ENCODE data around the gene LTC4S.

Gene LTC4S

DNA sequence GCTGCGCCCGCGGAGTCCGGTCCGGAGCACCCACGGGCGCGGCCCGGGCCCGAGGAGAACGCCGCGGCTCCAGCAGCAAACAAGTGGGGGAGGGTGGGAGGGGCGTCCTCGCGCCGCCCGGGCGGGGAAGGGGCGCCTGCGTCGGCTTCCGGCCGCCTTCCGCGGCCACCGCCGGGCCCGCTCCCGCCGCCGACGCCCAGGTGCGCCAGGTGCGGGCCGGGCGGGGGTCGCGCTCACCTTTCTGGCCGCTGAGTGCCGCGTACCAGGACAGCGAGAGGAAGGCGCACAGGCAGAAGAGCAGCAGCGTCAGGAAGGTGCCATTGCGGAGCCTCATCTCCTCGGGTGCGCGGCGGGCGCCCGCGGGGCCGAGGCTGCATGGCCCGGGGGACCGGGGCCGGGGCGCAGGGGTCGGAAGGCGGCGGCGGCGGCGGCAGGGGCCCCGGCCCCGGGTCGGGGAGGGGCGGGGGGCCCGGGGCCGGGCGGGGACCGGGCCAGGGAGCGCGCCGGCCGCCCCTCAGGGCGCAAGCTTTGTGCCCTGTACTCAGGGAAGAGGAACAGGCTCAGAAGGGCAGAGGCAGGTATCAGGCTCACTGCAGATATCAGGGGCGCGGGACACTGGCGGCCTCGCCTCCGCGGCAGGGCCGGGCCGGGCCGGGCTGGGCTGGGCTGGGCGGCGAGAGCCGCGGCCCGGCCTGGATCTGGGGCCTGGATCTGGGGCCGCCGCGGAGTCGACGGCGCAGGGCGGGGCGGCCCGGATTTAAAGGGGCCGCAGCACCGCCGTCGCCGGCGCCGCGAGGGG is 12.7 kb downstream of the LTC4S start, which contains the start of gene MGAT4B:
Gene MGAT4B (minus strand): TSS at position 617 of the 799 bp plus-strand sequence. CDS start 283 bp downstream, at position 334.
- peak in 1 of 3 donors; percentile 64 for DNase-seq (ENCODE audit: low read depth in 2 of 3, low spot score in 1 of 3)

- DNase-seq (ENCODE audit: low read depth in 2 of 3, low spot score in 1 of 3) = no peak
Observed at GRCh38 chr5:179812135-179812825, 18.5 kb downstream of the LTC4S start.

GRCh38 chr5:179812997-179813607 is 19.3 kb downstream of the LTC4S start:
- DNase-seq (ENCODE audit: low read depth in 2 of 3, low spot score in 1 of 3) = no peak

DNA sequence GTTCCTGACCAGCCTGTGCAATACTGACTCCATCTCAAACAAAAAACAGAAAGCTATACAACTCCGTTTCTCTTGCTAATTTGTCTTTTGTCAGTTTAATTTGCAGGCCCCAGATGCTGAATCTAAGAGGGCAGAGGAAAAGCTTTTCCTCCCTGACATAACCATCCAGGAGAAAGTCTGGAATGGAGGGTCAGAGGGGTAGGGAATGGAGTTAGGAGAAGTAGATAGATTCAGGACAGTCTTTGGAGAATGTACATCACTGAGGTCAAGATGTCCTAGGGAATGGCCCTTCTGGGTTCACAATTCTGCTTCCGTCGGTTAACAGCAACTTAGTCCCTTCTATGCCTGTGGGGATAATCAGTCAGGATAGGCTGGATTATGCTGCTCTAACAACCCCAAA is 20.3 kb downstream of the LTC4S start:
- DNase-seq (ENCODE audit: low read depth in 2 of 3, low spot score in 1 of 3) = no peak

DNA sequence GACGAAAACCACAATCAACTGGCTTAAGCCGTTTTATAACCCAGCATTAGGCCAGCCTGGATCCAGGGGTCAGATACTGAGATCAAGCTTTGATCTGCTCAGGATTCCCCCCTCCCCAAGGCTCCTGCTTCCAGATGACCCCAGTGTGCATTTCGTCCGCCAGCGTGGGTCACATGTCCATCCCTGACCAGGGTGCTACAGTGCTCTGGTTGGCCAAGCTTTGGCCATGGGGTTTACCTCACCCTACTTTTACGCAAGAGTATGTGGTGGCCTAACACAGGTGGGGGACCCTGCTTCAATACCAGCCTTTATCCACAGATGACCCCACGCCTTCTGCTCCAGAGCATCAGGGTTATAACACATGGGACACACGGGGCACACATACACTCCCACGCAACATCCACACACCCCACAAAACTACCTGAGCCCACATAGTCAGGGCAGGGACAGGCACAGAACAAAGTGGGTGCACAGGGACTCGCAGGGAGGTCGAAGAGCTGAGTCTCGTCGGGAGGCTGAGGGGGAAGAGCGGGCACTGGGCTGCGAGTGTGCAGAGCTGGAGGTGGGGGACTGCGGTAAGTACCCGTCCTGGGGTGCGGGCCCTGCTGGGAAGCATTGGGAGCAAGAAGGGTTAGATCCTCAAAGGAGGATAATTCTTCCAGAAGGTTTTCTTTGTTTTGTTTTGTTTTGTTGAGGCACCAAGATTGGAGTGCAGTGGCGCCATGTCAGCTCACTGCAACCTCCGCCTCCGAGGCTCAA is 21.9 kb downstream of the LTC4S start:
- DNase-seq (ENCODE audit: low read depth in 2 of 3, low spot score in 1 of 3) = no peak

DNA sequence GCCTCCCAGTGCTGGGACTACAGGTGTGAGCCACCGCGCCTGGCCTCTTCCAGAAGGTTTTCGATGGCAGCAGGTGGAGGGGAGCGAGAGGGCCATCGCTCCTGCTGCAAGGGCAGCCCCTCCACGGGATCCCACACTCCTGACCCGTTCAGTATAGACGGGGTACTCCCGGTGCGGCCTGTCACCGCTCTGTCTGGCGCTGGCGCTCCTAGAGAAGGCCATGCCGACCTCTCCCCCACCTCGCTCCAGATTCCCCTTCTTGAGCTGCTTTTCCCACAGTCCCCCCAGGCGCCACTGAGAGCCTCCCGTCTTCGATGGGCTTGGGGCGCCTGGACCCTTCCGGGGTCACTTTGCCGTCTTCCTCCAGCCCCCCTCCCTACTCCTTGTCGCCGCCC is 22.6 kb downstream of the LTC4S start:
- no peak for DNase-seq (ENCODE audit: low read depth in 2 of 3, low spot score in 1 of 3)

DNA sequence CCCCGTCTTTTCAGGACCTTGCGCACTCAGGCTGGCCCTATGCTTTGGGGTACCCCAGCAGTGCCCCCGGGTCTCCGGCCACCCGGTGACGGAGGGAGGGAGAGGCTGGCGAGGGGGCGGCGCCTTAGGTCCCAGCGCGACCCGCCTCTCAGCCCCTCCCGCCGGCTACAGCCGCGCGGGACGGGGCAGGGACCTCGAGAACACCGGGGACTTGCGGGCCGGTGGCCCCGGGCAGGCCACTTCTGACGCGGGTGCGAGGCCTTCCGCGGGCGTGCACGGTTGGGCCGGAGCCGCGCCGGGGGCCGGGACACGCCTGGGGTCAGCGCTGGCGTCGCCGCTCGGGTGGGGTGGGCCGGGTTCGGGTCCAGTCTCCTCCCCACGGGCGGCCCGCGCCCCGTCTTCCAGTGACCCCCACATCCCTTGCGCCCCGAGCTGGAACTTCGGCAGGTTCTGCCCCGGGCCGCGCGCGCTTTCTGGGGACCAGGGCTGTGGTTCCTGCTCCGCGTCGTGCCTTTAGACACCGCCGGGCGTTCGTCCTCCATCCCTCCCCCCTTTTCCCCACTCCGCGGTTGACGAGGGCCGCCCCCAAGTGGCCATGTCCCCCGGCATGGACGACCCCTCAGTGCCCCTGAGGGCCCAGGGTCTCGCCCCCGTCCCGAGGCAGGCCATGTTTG is 23.1 kb downstream of the LTC4S start:
- no peak for DNase-seq (ENCODE audit: low read depth in 2 of 3, low spot score in 1 of 3)

- DNase-seq (ENCODE audit: low read depth in 2 of 3, low spot score in 1 of 3) = no peak
Observed at GRCh38 chr5:179817470-179817840, 23.7 kb downstream of the LTC4S start.

- no peak for DNase-seq (ENCODE audit: low read depth in 2 of 3, low spot score in 1 of 3)
Observed at GRCh38 chr5:179817890-179818745, 24.3 kb downstream of the LTC4S start.

DNA sequence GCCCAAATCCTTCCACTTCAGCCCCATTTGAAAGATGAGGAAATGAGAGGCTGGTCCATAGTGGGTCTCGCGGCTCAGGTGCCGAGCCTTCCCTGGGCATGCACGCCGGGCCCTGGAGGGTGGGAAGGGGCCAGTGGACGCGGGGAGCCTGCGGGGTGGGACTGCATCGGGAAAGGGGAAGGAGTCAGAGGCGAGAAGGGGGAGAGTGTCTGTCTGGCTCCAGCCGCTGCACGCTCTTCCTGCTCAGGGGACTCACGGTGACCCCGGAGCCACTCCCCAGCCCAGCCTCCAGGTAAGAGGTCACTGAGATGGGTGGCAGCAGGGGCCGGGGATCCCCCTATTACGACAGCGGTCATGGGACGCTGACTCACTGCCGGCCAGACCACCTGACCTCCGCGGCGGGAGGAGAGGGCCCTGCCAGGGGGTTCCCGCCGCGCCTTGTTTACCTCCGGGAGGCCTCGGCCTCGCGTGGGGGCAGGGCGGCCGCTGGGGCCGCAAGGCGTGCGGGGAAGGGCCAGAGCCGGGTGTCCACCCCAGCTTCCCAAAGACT is 25.0 kb downstream of the LTC4S start:
- peak; percentile 64 to 76 (median 69) for DNase-seq (ENCODE audit: low read depth in 2 of 3, low spot score in 1 of 3)

DNA sequence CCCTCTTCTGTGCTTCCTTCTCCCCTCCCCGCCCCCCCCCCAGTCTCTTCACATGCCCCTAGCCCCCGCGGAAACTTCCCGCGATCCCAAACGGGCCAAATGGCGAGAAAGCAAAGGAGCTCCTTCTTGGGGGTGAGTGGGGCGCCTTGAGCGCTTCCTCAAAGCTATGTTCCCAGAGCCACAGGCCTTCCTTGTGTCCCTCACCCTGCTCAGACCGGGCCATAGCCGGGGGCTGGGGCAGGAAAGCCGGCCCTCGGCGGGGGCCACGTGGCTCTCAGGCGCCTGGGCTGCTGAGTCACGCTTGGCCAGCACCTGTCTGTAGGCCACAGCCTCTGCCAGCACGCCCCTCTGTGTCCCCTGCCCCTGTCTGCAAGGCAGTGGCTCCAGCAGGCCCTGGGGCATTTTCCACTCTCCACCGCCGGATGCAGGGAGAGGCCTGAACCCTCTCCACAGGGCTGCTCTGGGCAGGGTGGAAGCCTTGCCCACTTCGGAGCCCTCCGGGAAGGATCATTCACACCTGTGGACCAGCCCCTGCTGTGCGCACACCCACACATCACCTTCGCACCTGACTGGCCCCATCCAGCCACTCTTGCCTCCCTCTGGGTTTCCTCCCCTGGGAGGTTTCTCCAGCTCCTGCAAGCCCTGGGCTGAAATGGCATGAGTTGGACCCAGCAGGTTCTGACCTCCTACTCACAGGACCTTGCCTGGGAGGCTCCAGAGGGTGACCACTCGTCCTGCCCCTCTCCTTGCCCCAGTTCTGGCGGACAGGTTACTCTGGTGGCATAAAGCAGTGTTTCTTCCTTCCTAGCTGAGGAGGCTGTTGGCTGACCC is 25.7 kb downstream of the LTC4S start:
- DNase-seq (ENCODE audit: low read depth in 2 of 3, low spot score in 1 of 3) = no peak

GRCh38 chr5:179820127-179820482 is 26.3 kb downstream of the LTC4S start:
- no peak for DNase-seq (ENCODE audit: low read depth in 2 of 3, low spot score in 1 of 3)

DNA sequence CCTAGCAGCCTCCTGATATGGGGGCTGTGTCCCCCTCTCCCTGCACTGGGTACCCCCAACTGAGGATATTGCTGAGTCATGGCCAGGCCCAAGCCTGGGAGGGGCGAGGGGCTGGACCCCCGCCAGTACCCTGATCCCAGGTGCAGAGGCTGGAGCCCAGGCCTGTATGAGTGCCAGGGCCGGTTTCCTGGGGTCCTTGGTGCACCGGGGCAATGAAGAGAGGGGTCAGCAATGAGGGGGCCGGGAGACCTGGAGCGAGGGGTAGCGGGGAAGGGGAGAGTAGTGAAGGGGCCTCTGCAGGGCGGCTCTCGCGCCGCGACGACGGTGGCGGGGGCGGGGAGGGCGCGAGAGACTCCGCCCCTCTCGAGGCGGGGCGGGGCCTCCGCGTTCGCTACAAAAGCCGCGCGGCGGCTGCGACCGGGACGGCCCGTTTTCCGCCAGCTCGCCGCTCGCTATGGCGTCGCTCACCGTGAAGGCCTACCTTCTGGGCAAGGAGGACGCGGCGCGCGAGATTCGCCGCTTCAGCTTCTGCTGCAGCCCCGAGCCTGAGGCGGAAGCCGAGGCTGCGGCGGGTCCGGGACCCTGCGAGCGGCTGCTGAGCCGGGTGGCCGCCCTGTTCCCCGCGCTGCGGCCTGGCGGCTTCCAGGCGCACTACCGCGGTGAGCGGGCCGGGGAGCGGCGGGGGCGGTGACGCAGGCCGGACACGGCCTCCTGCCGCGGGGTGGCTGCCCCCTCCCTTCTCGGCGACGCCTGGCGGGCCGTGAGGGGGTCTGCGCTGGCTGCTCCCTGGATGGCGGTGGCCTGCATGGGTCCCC is 26.9 kb downstream of the LTC4S start, which contains the start of gene SQSTM1:
Gene SQSTM1 (plus strand): TSS at position 423 of the 815 bp plus-strand sequence. CDS start 32 bp downstream, at position 455.
- peak; percentile 52 to 74 (median 69) for DNase-seq (ENCODE audit: low read depth in 2 of 3, low spot score in 1 of 3)

DNA sequence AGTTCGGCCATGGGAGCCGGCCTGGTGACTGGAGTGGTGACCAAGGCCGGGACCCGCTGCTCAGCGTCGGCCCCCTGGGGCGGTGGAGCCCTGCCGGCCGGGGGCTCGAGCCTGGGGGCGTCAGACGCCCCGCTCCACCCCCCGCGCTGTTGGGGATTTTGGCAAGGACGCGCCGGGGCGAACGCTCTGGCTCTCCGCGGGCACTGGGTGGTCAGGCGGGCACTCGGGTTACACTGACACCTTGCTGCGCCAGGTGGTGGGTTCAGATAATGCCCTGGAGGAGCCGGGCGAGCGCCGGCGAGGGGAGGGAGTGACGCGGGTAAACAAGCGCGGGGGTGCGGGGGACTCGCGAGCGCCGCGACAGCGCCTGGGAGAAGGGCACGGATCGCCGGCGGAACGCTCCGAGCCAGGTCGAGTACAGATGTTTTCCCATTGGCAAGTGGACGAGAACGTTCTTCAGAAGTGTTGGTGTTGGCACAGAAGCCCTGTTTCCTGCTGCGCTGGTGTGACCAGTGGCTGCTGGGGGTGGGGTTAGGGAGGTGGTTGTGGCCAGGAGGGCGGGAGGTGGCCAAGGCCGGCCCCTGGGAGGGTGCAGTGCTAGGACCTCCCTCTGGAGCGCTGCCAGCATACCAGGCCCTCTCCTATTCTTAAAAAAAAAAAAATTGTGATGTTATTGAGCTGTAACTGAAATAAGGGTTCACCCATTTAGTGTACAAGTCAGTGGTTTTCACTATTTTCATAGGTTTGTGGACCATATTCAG is 27.7 kb downstream of the LTC4S start:
- DNase-seq (ENCODE audit: low read depth in 2 of 3, low spot score in 1 of 3) = peak; percentile 68 to 79 (median 73)

DNA sequence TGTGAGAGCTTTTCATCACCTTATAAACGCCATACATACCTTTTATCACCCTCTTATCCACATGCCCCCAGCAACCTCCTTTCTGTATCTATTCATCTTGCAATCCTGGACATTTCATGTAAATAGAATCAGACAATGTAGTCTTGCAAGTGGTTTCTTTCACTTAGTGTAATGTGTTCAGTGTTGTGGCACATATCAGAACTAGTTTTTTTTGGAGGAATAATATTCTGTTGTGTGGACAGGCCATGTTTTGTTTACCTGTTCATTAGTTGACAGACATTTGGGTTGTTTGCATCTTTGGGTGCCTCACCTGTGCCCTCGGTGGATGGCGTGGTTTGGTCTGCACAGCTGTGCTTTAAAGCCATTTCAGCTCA is 28.3 kb downstream of the LTC4S start:
- DNase-seq (ENCODE audit: low read depth in 2 of 3, low spot score in 1 of 3) = no peak

- DNase-seq (ENCODE audit: low read depth in 2 of 3, low spot score in 1 of 3) = no peak
Observed at GRCh38 chr5:179822444-179822990, 28.7 kb downstream of the LTC4S start.

Measured in stimulated activated CD4-positive, alpha-beta T cell treated with anti-CD3 and anti-CD28 coated beads, Interleukin-12 subunit alpha, Interleukin-12 subunit beta, amount 100 ng/mL, for 48 hours (primary cell).